GM18870 (cell line): Measurements from ENCODE around the gene CPAMD8.

Experiments used
- ATAC-seq: cut with Tn5 transposase; IDR thresholded peaks from one replicate; pipeline ENCODE4 v1.9.1; 2021; ENCODE audit warnings: moderate library complexity; ENCODE audit not compliant: unreplicated experiment

Gene CPAMD8

GRCh38 chr19:16895467-16896145 is 131.0 kb downstream of the CPAMD8 start:
- no peak for ATAC-seq

GRCh38 chr19:16894080-16894479 is 132.5 kb downstream of the CPAMD8 start:
- ATAC-seq, result no peak

GRCh38 chr19:16893686-16893989 is 133.0 kb downstream of the CPAMD8 start:
- ATAC-seq, result no peak

GRCh38 chr19:16892868-16893685 is 133.5 kb downstream of the CPAMD8 start:
- no peak for ATAC-seq

GRCh38 chr19:16892436-16892835 is 134.2 kb downstream of the CPAMD8 start:
- no peak for ATAC-seq

GRCh38 chr19:16891696-16892382 is 134.8 kb downstream of the CPAMD8 start:
- no peak for ATAC-seq

GRCh38 chr19:16890461-16891184 is 136.0 kb downstream of the CPAMD8 start:
- ATAC-seq, result no peak

- ATAC-seq, result no peak
Measured at GRCh38 chr19:16889883-16890460, 136.6 kb downstream of the CPAMD8 start.

- ATAC-seq, result no peak
Measured at GRCh38 chr19:16889366-16889882, 137.2 kb downstream of the CPAMD8 start.

GRCh38 chr19:16888629-16889365 is 137.8 kb downstream of the CPAMD8 start, which contains the start of gene F2RL3:
F2RL3 (plus strand) TSS chr19:16888999; CDS start chr19:16889190, 191 bp downstream.
- no peak for ATAC-seq

GRCh38 chr19:16887353-16888265 is 139.0 kb downstream of the CPAMD8 start:
- no peak for ATAC-seq

- ATAC-seq, result no peak
Measured at GRCh38 chr19:16886305-16886880, 140.2 kb downstream of the CPAMD8 start.

- no peak for ATAC-seq
Measured at GRCh38 chr19:16885166-16885565, 141.4 kb downstream of the CPAMD8 start.

GRCh38 chr19:16883522-16883921 is 143.1 kb downstream of the CPAMD8 start:
- ATAC-seq, result no peak

GRCh38 chr19:16882146-16882545 is 144.5 kb downstream of the CPAMD8 start:
- ATAC-seq, result no peak

- ATAC-seq, result no peak
Measured at GRCh38 chr19:16880884-16881554, 145.6 kb downstream of the CPAMD8 start.

- no peak for ATAC-seq
Measured at GRCh38 chr19:16878181-16878965, 148.2 kb downstream of the CPAMD8 start.
